Middle frontal gyrus (tissue), 1 donor: ENCODE measurements around the gene GRAMD1B.
"Not testable (repeated sequence)": the region's sequence is repeated elsewhere in the genome, so short reads cannot be mapped to it uniquely, and the experiment has no call there.

Experiments used
- DNase-seq: peaks from one replicate; pipeline ENCODE4 v3.0.0-alpha.2; 2015; ENCODE audit warnings: low spot score; ENCODE audit errors: extremely low spot score

GRAMD1B gene

DNA sequence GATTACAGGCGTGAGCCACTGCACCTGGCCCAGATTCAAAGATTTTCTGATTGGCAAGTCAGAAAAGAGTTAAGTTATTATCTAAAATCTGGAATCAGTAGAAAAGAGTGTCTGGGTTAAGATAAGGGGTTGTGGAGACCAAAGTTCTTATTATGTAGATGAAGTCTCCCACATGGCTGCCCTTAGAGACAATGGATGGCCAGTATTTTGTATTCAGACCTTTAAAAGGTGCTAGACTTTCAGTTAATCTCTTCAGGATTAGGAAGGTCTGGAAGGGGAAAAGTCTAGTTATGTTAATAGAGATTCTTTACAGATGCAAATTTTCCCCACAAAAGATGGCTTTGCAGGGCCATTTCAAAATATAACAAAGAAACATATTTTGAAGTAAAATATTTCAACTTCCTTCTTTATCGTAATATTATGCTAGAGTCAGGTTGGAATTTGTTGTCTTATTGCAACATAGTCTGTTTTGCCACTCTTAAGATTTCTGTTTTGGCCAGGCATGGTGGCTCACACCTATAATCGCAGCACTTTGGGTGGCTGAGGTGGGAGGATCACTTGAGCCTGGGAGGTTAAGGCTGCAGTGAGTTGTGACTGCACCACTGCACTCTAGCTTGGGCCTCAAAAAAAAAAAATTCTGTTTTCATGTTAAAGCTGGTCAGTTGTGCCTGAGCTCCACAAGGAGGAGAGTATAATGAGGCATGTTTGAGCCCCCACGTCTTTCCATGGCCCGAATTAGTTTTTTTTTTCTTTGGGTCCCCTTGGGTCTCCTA lies 14.0 kb downstream of the GRAMD1B start:
- DNase-seq = no peak

GRCh38 chr11:123448823-123449222 lies 18.8 kb downstream of the GRAMD1B start:
- DNase-seq = no peak

- no peak for DNase-seq
Measured at GRCh38 chr11:123449436-123449835, 19.4 kb downstream of the GRAMD1B start.

DNA sequence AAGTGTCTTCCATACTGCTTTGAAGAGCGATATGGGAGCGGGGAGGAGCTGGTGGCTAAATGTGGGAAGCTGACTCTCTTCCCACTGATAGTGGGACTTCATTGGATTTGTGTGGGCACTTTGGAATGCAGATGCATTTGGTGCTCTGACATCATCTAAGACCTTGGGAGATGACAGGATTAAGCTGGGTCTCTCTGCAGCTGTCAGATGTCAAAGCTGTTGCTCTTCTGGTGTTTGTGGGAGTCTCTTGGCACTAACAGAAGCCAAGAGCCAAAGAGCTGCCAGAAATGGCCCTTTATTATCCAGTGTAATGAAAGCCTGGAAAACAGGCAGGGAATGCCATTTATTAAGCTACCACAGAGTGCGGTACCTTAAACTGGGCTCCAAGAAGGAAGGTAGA lies 20.6 kb downstream of the GRAMD1B start:
- DNase-seq = no peak

- DNase-seq = no peak
Measured at GRCh38 chr11:123451183-123451781, 21.2 kb downstream of the GRAMD1B start.

DNA sequence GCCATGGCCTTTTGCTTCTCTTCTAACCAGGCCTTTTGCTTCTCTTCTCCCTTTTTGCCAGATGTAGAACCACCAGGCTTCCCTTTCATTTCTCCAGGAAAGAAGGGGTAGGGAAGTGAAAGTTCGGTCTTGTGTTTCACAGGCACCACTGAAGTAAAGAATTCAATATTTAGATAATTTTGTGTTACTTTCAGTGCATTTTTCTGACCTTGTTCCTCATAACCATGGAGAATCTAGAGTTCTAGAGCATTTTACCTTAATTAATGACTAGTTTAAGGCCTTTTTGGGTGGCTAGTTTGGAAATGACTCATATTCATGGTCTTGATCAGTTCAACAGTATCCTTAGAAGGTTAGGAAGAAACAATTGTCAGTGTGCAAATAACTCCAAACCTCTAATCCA lies 22.7 kb downstream of the GRAMD1B start:
- no peak for DNase-seq

DNA sequence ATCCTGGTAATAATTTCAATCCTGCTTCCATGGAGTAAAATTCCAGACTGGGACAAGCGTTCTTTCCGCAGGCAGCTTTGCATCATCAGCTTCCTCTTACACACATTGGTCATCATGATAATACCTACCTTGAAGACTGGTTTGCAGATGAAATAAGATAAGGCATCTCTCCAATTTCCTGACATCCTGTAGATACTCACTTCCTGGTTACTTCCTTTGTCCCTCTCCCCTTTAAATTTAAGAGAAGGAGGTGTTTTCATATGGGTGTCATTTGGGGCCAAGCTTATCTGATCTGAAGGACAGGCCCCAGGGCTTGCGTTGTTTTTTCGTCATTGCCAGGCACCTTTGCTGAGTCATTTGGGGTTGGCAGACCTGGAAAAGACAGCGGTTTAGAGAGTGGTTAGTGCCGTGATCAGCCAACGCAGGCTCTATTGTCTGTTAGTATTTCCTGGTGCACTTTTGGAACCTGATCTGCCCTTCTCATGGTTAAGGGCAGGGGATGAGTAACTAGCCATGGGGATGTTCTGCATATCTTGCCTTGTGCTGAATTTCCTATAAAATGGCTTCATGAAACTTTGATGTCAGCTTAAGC lies 24.1 kb downstream of the GRAMD1B start:
- DNase-seq = no peak

- DNase-seq = no peak
Measured at GRCh38 chr11:123454796-123455195, 24.7 kb downstream of the GRAMD1B start.

DNA sequence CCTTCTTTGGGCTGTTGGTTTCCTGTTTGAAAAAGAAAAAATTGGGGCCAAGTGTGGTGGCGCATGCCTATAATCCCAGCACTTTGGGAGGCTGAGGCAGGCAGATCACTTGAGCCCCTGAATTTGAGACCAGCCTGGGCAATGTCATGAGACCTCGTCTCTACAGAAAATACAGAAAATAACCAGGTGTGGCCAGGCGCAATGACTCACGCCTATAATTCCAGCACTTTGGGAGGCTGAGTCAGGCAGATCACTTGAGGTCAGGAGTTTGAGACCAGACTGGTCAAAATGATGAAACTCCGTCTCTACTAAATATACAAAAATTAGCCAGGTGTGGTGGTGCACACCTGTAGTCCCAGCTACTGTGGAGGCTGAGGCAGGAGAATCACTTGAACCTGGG lies 26.4 kb downstream of the GRAMD1B start:
- DNase-seq = not testable (repeated sequence)

GRCh38 chr11:123457187-123457770 lies 27.2 kb downstream of the GRAMD1B start:
- no peak for DNase-seq

- DNase-seq = no peak
Measured at GRCh38 chr11:123458501-123458900, 28.4 kb downstream of the GRAMD1B start.

- no peak for DNase-seq
Measured at GRCh38 chr11:123460012-123460700, 30.1 kb downstream of the GRAMD1B start.

- no peak for DNase-seq
Measured at GRCh38 chr11:123461164-123461563, 31.1 kb downstream of the GRAMD1B start.

GRCh38 chr11:123465667-123466066 lies 35.6 kb downstream of the GRAMD1B start:
- not testable (repeated sequence) for DNase-seq

DNA sequence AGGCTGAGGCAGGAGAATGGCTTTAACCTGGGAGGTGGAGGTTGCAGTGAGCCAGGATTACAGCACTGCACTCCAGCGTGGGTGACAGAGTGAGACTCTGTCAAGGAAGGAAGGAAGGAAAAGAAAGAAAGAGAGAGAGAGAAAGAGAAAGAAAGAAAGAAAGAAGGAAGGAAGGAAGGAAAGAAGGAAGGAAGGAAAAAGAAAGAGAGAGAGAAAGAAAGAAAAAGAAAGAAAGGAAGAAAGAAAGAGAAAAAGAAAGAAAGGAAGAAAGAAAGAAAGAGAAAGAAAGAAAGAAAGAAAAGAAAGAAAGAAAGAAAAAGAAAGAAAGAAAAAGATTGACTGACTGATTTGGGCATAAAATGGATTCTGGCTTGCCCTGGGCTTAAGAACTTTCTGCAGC lies 36.1 kb downstream of the GRAMD1B start:
- not testable (repeated sequence) for DNase-seq

GRCh38 chr11:123469089-123469488 lies 39.0 kb downstream of the GRAMD1B start:
- DNase-seq = no peak

GRCh38 chr11:123469586-123469985 lies 39.5 kb downstream of the GRAMD1B start:
- DNase-seq = no peak

DNA sequence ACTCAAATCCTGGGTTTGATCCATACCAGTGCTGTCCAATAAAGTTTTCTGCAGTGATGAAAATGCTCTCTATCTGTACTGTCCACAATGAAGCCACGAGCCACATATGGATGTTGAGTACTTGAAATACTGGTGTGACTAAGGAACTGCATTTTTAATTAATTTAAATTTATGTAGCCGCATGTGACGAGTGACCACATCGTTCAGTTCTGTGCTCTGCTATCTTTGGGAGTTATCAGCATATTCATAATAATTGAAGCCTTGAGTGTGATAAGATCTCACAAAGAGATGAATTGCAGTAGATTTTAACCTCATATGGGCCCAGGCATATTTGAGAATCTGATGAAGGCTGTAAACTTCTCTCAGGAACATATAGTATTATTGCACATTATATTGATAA lies 40.8 kb downstream of the GRAMD1B start:
- DNase-seq = no peak

GRCh38 chr11:123472236-123472935 lies 42.3 kb downstream of the GRAMD1B start:
- DNase-seq = no peak

DNA sequence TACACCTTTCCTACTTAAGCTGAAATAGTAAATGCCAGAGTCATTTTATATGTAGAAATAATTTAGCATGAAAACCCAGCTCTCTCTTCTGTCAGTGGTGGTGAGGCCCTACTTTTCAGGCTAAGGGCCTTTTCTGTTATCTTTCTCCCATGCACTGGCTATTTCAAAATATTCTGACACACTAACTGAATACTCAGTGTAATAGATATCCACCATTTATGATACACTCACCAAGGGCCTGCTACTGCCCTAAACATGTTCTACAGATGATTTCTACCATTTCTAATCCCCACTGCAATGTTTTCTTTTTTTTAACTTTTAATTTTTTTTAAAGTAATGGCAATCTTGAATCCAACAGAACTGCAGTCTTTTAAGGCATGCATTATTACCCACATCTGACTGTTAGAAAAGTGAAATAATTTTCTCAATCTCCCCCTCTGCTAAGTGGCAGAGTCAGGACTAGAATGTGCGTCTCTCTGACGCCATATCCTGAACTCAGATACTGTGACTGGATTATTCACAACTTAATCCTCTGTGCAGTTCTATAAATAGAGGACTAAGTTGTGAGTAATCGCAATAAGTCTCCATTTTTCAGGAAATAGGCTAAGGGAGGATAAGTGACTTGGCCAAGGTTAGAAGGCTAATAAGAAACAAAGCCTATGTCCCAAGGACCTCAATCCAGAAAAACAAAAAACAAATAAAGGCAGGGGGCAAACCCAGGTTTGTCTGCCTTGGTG lies 44.0 kb downstream of the GRAMD1B start:
- DNase-seq = no peak
